Body of pancreas (tissue), 4 donors: ENCODE data around the gene FAM131B.

Experiments used
- POLR2A ChIP-seq, 3 donors: fragments of 450-650 bp; IDR thresholded peaks; one replicate each; pipeline ENCODE4 v1.6.1; 2016; ENCODE audit warnings: antibody characterized with exemption in 3 of 3, mild to moderate bottlenecking in 2 of 3
- TF ChIP-seq, protein P1 (sequence below), 7 experiments: fragments of 450-650 bp in 4 of 7; fragments of 200-600 bp in 3 of 7; sonication (generic) in 3 of 7; IDR thresholded peaks; one replicate each; pipeline ENCODE4 v1.5.1; 2016 to 2019; ENCODE audit warnings: antibody characterized with exemption in 7 of 7

DNA sequence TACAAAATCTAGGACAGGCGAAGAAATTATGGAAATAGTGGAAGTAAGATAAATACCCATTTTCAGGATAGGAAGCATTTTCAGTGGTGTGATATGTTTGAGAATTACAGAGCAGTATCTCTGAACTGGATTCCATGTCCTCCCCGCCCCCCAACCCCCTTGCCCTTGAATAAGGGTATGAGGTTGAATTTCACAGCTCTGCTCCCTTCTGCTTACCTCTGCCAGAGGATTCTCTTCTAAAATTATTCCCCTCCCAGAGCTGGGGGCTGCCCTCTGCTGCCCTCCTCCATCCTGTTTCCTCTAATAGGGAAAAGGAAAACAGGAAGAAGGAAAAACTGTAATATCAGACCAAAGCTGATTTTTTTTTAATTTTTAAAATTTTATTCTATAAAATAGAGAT lies 53.9 kb downstream of the FAM131B start:
- TF ChIP-seq, protein P1, sequence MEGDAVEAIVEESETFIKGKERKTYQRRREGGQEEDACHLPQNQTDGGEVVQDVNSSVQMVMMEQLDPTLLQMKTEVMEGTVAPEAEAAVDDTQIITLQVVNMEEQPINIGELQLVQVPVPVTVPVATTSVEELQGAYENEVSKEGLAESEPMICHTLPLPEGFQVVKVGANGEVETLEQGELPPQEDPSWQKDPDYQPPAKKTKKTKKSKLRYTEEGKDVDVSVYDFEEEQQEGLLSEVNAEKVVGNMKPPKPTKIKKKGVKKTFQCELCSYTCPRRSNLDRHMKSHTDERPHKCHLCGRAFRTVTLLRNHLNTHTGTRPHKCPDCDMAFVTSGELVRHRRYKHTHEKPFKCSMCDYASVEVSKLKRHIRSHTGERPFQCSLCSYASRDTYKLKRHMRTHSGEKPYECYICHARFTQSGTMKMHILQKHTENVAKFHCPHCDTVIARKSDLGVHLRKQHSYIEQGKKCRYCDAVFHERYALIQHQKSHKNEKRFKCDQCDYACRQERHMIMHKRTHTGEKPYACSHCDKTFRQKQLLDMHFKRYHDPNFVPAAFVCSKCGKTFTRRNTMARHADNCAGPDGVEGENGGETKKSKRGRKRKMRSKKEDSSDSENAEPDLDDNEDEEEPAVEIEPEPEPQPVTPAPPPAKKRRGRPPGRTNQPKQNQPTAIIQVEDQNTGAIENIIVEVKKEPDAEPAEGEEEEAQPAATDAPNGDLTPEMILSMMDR (IDR thresholded peaks at IDR 0.05) = no peak
- no peak for TF ChIP-seq POLR2A (IDR thresholded peaks at IDR 0.05)
